Measurements from ENCODE around the gene ADAM22. TPM values are rescaled to one million over a fixed set of nuclear protein-coding genes. Genes with fewer than 3 reads are reported as not detected.

Gene ADAM22
- total and polyA plus RNA-seq, 4 donors = 0.04 to 0.61 (median 0.15) TPM

DNA sequence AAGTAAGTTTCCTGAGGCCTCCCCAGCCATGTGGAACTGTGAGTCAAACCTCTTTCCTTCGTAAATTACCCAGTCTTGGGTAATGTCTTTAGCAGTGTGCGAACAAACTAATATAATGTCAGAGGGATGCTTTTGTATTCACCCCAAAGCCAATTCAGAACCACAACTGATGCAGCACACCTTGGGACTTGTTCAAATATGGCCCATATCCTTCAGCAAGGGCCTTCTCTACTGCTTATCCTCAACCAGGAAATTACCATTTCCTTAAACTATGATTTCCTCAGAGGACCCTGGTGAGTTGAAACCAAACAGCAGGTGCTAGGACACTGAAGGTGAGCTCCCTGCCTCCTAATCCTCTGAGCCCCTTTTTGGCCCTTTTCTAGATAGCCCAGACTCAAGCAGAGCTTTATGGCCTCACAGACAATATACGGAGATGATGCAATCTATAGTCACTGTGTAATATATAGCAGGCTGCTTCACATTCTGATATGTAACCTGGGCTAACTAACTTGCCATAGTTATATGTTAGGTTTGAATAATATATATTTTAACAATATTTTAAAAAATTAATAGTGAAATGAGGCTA is 270.6 kb downstream of the ADAM22 start:
- no peak overlapping the region for H3K27ac ChIP-seq (ENCODE audit: low read depth in 1 of 2, low read length in 2 of 2)
- H3K9me3 ChIP-seq (ENCODE audit: control insufficient read depth in 4 of 4, low read length in 3 of 4) = no peaks in the 10 kb centered on the region
- no peaks in the 10 kb centered on the region for H3K27me3 ChIP-seq (ENCODE audit: control insufficient read depth in 4 of 4, insufficient read depth in 4 of 4, low read length in 3 of 4)
- no peaks in the 10 kb centered on the region for H3K4me1 ChIP-seq (ENCODE audit: control insufficient read depth in 4 of 4, insufficient read depth in 4 of 4, low read length in 3 of 4)
- TF ChIP-seq YY1 (IDR thresholded peaks at IDR 0.05) = no peak
- TF ChIP-seq RXRA (IDR thresholded peaks at IDR 0.05) = no peak
- TF ChIP-seq EGR1 (IDR thresholded peaks at IDR 0.05; ENCODE audit: low read depth in 2 of 2) = no peak
- no peak for TF ChIP-seq HNF4A (conservative IDR thresholded peaks at IDR 0.05)
- TF ChIP-seq, protein P1, sequence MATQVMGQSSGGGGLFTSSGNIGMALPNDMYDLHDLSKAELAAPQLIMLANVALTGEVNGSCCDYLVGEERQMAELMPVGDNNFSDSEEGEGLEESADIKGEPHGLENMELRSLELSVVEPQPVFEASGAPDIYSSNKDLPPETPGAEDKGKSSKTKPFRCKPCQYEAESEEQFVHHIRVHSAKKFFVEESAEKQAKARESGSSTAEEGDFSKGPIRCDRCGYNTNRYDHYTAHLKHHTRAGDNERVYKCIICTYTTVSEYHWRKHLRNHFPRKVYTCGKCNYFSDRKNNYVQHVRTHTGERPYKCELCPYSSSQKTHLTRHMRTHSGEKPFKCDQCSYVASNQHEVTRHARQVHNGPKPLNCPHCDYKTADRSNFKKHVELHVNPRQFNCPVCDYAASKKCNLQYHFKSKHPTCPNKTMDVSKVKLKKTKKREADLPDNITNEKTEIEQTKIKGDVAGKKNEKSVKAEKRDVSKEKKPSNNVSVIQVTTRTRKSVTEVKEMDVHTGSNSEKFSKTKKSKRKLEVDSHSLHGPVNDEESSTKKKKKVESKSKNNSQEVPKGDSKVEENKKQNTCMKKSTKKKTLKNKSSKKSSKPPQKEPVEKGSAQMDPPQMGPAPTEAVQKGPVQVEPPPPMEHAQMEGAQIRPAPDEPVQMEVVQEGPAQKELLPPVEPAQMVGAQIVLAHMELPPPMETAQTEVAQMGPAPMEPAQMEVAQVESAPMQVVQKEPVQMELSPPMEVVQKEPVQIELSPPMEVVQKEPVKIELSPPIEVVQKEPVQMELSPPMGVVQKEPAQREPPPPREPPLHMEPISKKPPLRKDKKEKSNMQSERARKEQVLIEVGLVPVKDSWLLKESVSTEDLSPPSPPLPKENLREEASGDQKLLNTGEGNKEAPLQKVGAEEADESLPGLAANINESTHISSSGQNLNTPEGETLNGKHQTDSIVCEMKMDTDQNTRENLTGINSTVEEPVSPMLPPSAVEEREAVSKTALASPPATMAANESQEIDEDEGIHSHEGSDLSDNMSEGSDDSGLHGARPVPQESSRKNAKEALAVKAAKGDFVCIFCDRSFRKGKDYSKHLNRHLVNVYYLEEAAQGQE (IDR thresholded peaks at IDR 0.05) = no peak
- peaks cover 1 to 41% (median 37%) of the 10 kb centered on the region in 4 donors for H3K36me3 ChIP-seq (ENCODE audit: control insufficient read depth in 4 of 4, insufficient read depth in 3 of 4, low read depth in 1 of 4, low read length in 3 of 4)
- H3K4me3 ChIP-seq (ENCODE audit: low read depth in 1 of 3, low read length in 3 of 3) = no peak overlapping the region
- 90% methylated on average over 3 of the region's 3 CpGs for WGBS
- no peak overlapping the region for H3K9ac ChIP-seq (ENCODE audit: low read depth in 1 of 2, low read length in 2 of 2)
- DNase-seq (ENCODE audit: low spot score) = no peak

DNA sequence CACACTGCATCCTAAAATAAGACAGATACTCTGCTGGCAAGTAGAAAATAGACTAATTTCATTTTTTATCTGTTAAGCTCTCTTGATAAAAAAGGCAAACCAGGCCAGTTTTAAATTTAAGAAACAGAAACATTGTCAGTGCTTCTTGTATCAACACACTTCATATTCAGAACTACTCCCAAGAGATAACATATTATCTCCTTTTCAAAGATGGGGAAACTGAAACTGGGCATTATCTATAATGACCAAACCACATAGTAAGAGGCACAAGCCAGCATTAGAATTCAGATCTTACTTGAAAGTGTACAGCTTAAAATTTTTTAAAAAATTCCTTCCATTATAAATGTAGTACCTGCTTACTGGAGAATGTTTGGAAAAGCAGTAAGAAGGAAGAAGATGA is 271.1 kb downstream of the ADAM22 start:
- no peak overlapping the region for H3K4me3 ChIP-seq (ENCODE audit: low read depth in 1 of 3, low read length in 3 of 3)
- no peak for DNase-seq (ENCODE audit: low spot score)
- H3K9ac ChIP-seq (ENCODE audit: low read depth in 1 of 2, low read length in 2 of 2) = no peak overlapping the region
- no peaks in the 10 kb centered on the region for H3K4me1 ChIP-seq (ENCODE audit: control insufficient read depth in 4 of 4, insufficient read depth in 4 of 4, low read length in 3 of 4)
- no peaks in the 10 kb centered on the region for H3K9me3 ChIP-seq (ENCODE audit: control insufficient read depth in 4 of 4, low read length in 3 of 4)
- peaks cover 1 to 41% (median 37%) of the 10 kb centered on the region in 4 donors for H3K36me3 ChIP-seq (ENCODE audit: control insufficient read depth in 4 of 4, insufficient read depth in 3 of 4, low read depth in 1 of 4, low read length in 3 of 4)
- H3K27ac ChIP-seq (ENCODE audit: low read depth in 1 of 2, low read length in 2 of 2) = no peak overlapping the region
- H3K27me3 ChIP-seq (ENCODE audit: control insufficient read depth in 4 of 4, insufficient read depth in 4 of 4, low read length in 3 of 4) = no peaks in the 10 kb centered on the region
- no peak for TF ChIP-seq EGR1 (IDR thresholded peaks at IDR 0.05; ENCODE audit: low read depth in 2 of 2)
- TF ChIP-seq, protein P2, sequence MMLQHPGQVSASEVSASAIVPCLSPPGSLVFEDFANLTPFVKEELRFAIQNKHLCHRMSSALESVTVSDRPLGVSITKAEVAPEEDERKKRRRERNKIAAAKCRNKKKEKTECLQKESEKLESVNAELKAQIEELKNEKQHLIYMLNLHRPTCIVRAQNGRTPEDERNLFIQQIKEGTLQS (IDR thresholded peaks at IDR 0.05) = no peak
- TF ChIP-seq HNF4G (IDR thresholded peaks at IDR 0.05) = no peak
- TF ChIP-seq SP1 (IDR thresholded peaks at IDR 0.05) = no peak
- no peak for TF ChIP-seq FOXA1 (IDR thresholded peaks at IDR 0.05)
- TF ChIP-seq, protein P3, sequence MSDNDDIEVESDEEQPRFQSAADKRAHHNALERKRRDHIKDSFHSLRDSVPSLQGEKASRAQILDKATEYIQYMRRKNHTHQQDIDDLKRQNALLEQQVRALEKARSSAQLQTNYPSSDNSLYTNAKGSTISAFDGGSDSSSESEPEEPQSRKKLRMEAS (IDR thresholded peaks at IDR 0.05) = no peak
- TF ChIP-seq FOXA2 (IDR thresholded peaks at IDR 0.05) = no peak
- TF ChIP-seq YY1 (IDR thresholded peaks at IDR 0.05) = no peak
- no peak for TF ChIP-seq JUND (IDR thresholded peaks at IDR 0.05)
- TF ChIP-seq HNF4A (conservative IDR thresholded peaks at IDR 0.05) = no peak
- TF ChIP-seq, protein P4, sequence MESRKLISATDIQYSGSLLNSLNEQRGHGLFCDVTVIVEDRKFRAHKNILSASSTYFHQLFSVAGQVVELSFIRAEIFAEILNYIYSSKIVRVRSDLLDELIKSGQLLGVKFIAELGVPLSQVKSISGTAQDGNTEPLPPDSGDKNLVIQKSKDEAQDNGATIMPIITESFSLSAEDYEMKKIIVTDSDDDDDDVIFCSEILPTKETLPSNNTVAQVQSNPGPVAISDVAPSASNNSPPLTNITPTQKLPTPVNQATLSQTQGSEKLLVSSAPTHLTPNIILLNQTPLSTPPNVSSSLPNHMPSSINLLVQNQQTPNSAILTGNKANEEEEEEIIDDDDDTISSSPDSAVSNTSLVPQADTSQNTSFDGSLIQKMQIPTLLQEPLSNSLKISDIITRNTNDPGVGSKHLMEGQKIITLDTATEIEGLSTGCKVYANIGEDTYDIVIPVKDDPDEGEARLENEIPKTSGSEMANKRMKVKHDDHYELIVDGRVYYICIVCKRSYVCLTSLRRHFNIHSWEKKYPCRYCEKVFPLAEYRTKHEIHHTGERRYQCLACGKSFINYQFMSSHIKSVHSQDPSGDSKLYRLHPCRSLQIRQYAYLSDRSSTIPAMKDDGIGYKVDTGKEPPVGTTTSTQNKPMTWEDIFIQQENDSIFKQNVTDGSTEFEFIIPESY (IDR thresholded peaks at IDR 0.05) = no peak
- no peak for TF ChIP-seq RAD21 (IDR thresholded peaks at IDR 0.05)
- TF ChIP-seq, protein P5, sequence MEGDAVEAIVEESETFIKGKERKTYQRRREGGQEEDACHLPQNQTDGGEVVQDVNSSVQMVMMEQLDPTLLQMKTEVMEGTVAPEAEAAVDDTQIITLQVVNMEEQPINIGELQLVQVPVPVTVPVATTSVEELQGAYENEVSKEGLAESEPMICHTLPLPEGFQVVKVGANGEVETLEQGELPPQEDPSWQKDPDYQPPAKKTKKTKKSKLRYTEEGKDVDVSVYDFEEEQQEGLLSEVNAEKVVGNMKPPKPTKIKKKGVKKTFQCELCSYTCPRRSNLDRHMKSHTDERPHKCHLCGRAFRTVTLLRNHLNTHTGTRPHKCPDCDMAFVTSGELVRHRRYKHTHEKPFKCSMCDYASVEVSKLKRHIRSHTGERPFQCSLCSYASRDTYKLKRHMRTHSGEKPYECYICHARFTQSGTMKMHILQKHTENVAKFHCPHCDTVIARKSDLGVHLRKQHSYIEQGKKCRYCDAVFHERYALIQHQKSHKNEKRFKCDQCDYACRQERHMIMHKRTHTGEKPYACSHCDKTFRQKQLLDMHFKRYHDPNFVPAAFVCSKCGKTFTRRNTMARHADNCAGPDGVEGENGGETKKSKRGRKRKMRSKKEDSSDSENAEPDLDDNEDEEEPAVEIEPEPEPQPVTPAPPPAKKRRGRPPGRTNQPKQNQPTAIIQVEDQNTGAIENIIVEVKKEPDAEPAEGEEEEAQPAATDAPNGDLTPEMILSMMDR (IDR thresholded peaks at IDR 0.05; ENCODE audit: low read depth, low read length, missing input control) = no peak
- TF ChIP-seq GABPA (IDR thresholded peaks at IDR 0.05 in 1 of 2, conservative IDR thresholded peaks at IDR 0.05 in 1 of 2) = no peak
- TF ChIP-seq TAF1 (conservative IDR thresholded peaks at IDR 0.05) = no peak
- TF ChIP-seq RXRA (IDR thresholded peaks at IDR 0.05) = no peak
- TF ChIP-seq, protein P1 (IDR thresholded peaks at IDR 0.05) = no peak
- TF ChIP-seq NR2F2 (IDR thresholded peaks at IDR 0.05) = no peak

Data from liver (tissue), 9 donors.